Ovary (tissue), 3 donors: ENCODE measurements around the gene MTURN.

Experiments used
- CTCF ChIP-seq, 3 donors: fragments of 450-650 bp in 2 of 3; fragments of 200-600 bp in 1 of 3; IDR thresholded peaks; one replicate each; pipeline versions ENCODE4 v1.5.1 to v1.8.0; 2016 to 2022; ENCODE audit warnings: antibody characterized with exemption in 3 of 3, mild to moderate bottlenecking in 1 of 3
- EP300 ChIP-seq: sonication (generic); formaldehyde crosslinking; IDR thresholded peaks from one replicate; pipeline ENCODE4 v1.6.1; 2017; ENCODE audit warnings: antibody characterized with exemption
- donor health status: DM: no; HTN: no; CAD: no.

- TF ChIP-seq EP300 (no peak), CTCF (IDR thresholded peaks at IDR 0.05) (no peak)
Measured at GRCh38 chr7:30115709-30116297, 19.0 kb upstream of the MTURN start.
